ENCODE measurements around the gene VEGFA.

DNA sequence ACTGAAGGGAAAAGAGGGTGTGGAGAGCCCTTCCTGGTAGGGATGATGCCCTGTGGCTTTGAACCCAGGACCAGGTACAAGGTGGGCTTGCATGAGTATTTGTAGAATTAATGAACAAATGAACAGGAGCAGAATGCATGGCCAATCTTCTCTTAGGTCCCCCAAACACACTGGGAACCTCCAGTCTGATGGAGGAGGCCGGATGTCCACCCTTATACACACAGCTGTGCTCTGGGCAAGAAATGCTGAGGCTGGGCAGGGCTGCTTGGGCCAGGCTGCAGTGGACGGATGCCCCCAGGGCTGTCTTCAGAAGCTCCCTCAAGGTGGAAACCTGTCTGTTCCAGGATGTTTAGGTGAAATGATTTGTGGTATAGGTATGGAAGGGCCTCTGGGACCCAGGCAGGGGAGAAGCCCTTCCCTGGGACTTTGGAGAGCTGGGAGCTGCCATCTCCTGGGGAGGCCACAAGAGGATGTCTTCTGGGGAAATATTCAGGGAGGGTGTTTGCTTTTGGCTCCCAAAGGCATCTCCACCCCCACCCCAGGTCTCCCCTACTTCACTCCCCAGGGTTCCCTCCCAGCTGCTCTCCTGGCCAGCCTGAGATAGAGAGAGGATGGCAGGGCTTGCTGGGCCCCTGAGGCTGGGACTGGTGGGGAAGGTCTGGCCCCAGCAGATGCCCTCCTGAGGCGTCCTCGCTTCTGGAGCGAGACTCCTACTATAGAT, 23.3 kb downstream of the VEGFA start:
- TF ChIP-seq, protein P1, sequence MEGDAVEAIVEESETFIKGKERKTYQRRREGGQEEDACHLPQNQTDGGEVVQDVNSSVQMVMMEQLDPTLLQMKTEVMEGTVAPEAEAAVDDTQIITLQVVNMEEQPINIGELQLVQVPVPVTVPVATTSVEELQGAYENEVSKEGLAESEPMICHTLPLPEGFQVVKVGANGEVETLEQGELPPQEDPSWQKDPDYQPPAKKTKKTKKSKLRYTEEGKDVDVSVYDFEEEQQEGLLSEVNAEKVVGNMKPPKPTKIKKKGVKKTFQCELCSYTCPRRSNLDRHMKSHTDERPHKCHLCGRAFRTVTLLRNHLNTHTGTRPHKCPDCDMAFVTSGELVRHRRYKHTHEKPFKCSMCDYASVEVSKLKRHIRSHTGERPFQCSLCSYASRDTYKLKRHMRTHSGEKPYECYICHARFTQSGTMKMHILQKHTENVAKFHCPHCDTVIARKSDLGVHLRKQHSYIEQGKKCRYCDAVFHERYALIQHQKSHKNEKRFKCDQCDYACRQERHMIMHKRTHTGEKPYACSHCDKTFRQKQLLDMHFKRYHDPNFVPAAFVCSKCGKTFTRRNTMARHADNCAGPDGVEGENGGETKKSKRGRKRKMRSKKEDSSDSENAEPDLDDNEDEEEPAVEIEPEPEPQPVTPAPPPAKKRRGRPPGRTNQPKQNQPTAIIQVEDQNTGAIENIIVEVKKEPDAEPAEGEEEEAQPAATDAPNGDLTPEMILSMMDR (IDR thresholded peaks at IDR 0.05; ENCODE audit: poor library complexity, severe bottlenecking): no peak
- TF ChIP-seq, protein P2, sequence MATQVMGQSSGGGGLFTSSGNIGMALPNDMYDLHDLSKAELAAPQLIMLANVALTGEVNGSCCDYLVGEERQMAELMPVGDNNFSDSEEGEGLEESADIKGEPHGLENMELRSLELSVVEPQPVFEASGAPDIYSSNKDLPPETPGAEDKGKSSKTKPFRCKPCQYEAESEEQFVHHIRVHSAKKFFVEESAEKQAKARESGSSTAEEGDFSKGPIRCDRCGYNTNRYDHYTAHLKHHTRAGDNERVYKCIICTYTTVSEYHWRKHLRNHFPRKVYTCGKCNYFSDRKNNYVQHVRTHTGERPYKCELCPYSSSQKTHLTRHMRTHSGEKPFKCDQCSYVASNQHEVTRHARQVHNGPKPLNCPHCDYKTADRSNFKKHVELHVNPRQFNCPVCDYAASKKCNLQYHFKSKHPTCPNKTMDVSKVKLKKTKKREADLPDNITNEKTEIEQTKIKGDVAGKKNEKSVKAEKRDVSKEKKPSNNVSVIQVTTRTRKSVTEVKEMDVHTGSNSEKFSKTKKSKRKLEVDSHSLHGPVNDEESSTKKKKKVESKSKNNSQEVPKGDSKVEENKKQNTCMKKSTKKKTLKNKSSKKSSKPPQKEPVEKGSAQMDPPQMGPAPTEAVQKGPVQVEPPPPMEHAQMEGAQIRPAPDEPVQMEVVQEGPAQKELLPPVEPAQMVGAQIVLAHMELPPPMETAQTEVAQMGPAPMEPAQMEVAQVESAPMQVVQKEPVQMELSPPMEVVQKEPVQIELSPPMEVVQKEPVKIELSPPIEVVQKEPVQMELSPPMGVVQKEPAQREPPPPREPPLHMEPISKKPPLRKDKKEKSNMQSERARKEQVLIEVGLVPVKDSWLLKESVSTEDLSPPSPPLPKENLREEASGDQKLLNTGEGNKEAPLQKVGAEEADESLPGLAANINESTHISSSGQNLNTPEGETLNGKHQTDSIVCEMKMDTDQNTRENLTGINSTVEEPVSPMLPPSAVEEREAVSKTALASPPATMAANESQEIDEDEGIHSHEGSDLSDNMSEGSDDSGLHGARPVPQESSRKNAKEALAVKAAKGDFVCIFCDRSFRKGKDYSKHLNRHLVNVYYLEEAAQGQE (IDR thresholded peaks at IDR 0.05; ENCODE audit: borderline replicate concordance): no peak

All from neural cell (in vitro differentiated cells).